Measurements from ENCODE around the gene JAML.

DNA sequence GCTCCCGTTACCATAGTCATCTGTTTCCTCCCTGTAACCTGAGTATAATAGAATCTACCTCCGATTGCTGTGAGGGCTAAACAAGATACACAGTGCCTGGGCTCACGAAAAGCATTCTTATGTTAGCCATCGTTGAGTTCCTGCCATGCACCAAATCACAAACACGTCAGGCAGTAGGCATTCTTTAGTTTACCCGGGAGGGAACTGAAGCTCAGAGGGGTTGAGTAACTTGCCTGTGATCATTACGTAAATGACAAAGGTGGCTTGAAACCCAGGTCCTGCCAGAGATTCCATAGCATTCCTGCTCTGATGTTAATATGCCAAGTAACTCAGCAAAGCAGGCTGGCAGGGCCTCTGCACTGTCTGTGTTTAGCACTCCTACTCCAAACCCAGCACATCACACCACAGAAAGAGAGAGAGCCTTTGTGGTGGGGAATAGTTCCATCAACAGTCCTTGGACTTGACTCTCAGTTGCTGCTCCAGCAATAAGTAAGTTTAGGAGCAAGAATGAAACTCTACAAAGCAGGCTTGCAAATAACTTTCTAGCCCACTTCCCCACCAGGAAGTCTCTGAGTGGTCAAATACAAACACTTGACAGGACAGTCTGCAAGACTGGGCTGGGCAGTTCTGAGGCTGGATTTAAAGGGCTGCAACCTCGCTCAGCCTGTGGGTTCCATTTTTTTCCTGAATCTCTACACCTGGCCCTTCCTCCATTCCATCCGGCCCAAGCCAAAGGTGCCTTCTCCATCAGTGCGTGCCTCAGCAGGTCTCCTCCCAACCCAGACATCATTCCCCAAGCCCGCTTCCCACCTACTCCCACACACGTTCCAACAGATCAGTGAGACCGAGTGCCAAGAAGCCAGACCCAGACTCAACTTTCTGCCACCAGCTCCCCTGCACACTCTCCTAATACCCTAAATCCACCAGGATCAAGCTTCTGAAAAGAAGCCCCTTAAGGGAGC is 49.5 kb downstream of the JAML start:
- TF ChIP-seq, protein P1, sequence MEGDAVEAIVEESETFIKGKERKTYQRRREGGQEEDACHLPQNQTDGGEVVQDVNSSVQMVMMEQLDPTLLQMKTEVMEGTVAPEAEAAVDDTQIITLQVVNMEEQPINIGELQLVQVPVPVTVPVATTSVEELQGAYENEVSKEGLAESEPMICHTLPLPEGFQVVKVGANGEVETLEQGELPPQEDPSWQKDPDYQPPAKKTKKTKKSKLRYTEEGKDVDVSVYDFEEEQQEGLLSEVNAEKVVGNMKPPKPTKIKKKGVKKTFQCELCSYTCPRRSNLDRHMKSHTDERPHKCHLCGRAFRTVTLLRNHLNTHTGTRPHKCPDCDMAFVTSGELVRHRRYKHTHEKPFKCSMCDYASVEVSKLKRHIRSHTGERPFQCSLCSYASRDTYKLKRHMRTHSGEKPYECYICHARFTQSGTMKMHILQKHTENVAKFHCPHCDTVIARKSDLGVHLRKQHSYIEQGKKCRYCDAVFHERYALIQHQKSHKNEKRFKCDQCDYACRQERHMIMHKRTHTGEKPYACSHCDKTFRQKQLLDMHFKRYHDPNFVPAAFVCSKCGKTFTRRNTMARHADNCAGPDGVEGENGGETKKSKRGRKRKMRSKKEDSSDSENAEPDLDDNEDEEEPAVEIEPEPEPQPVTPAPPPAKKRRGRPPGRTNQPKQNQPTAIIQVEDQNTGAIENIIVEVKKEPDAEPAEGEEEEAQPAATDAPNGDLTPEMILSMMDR (IDR thresholded peaks at IDR 0.05) = no peak
- no peak for TF ChIP-seq POLR2A (IDR thresholded peaks at IDR 0.05)
